Natural killer cell treated with Interleukin-12 subunit alpha and Interleukin-12 subunit beta and Interleukin-15 and Interleukin-18, amount 100 ng/mL, for 72 hours (primary cell): ENCODE data around the gene ITGA6. TPM values are rescaled to one million over a fixed set of nuclear protein-coding genes. Genes with fewer than 3 reads are reported as not detected.
"Not testable (repeated sequence)": the region's sequence is repeated elsewhere in the genome, so short reads cannot be mapped to it uniquely, and the experiment has no call there.

ENCODE experiments used
- ATAC-seq, 2 donors: fragments of 150-1000 bp; cut with Tn5 transposase in 1 of 2; sonication (Bioruptor Pico), chemical (Tn5 transposase) in 1 of 2; 2 replicates each; pipeline ENCODE4 v1.10.0; 2021
- DNase-seq: peaks from one replicate; pipeline ENCODE4 v3.0.0; 2022; ENCODE audit warnings: low spot score
- H3K27ac Mint-ChIP-seq, 2 donors: 1 replicate in 1 of 2; 2 replicates in 1 of 2; pipeline ENCODE4 v1.8.0; 2022; ENCODE audit warnings: mixed read lengths in 2 of 2, mild to moderate bottlenecking in 1 of 2, moderate library complexity in 1 of 2
- H3K27me3 Mint-ChIP-seq, 2 donors: 1 replicate in 1 of 2; 2 replicates in 1 of 2; pipeline ENCODE4 v1.8.0; 2022; ENCODE audit warnings: mixed read lengths in 2 of 2
- H3K36me3 Mint-ChIP-seq: one replicate; pipeline ENCODE4 v1.8.0; 2022; ENCODE audit warnings: mixed read lengths
- H3K4me1 Mint-ChIP-seq, 2 donors: 1 replicate in 1 of 2; 2 replicates in 1 of 2; pipeline ENCODE4 v1.8.0; 2022; ENCODE audit warnings: low read depth in 2 of 2, mixed read lengths in 2 of 2, mild to moderate bottlenecking in 1 of 2
- H3K4me3 Mint-ChIP-seq: one replicate; pipeline ENCODE4 v1.8.0; 2022; ENCODE audit warnings: mixed read lengths
- H3K9me3 Mint-ChIP-seq: 2 replicates; pipeline ENCODE4 v1.8.0; 2022; ENCODE audit warnings: mixed read lengths
- total RNA-seq, 2 donors: library from RNA; stranded (reverse); gene quantifications; one replicate each; pipeline ENCODE4 v1.2.3, GENCODE V29; 2022

The ITGA6 gene
- total RNA-seq, 2 donors from 2014 or later: 15.6 to 36.9 TPM

- peaks cover 7% of the 10 kb centered on the region for H3K9me3 Mint-ChIP-seq
- DNase-seq (no peak), ATAC-seq (peak in 1 of 2 donors; percentile 52)
- H3K27me3 Mint-ChIP-seq: no peaks in the 10 kb centered on the region
- H3K4me3 Mint-ChIP-seq: peak overlapping the region; percentile 4
- no peak overlapping the region for H3K27ac Mint-ChIP-seq
- H3K4me1 Mint-ChIP-seq: peaks cover 0 to 9% of the 10 kb centered on the region in 2 donors
- peaks cover 13% of the 10 kb centered on the region for H3K36me3 Mint-ChIP-seq
These were observed 86.7 kb downstream of the ITGA6 start for GRCh38 chr2:172513935-172514586.

GRCh38 chr2:172516299-172516698 is 88.9 kb downstream of the ITGA6 start:
- H3K36me3 Mint-ChIP-seq: peaks cover 21% of the 10 kb centered on the region
- DNase-seq: no peak
- no peak overlapping the region for H3K27ac Mint-ChIP-seq
- no peak overlapping the region for H3K4me3 Mint-ChIP-seq
- H3K27me3 Mint-ChIP-seq: no peaks in the 10 kb centered on the region
- H3K4me1 Mint-ChIP-seq: peaks cover 0 to 3% of the 10 kb centered on the region in 2 donors
- H3K9me3 Mint-ChIP-seq: peaks cover 12% of the 10 kb centered on the region
- ATAC-seq: no peak

GRCh38 chr2:172518995-172519394 is 91.6 kb downstream of the ITGA6 start:
- H3K9me3 Mint-ChIP-seq: peaks cover 5% of the 10 kb centered on the region
- peaks cover 0 to 3% of the 10 kb centered on the region in 2 donors for H3K4me1 Mint-ChIP-seq
- no peaks in the 10 kb centered on the region for H3K27me3 Mint-ChIP-seq
- H3K36me3 Mint-ChIP-seq: peaks cover 8% of the 10 kb centered on the region
- DNase-seq (no peak), ATAC-seq (no peak)
- no peak overlapping the region for H3K4me3 Mint-ChIP-seq
- no peak overlapping the region for H3K27ac Mint-ChIP-seq

GRCh38 chr2:172525601-172526000 is 98.2 kb downstream of the ITGA6 start:
- no peak for DNase-seq
- H3K27me3 Mint-ChIP-seq: no peaks in the 10 kb centered on the region
- no peaks in the 10 kb centered on the region for H3K4me1 Mint-ChIP-seq
- H3K4me3 Mint-ChIP-seq: no peak overlapping the region
- peaks cover 20% of the 10 kb centered on the region for H3K9me3 Mint-ChIP-seq
- peaks cover 34% of the 10 kb centered on the region for H3K36me3 Mint-ChIP-seq
- no peak overlapping the region for H3K27ac Mint-ChIP-seq
- ATAC-seq: no peak

DNA sequence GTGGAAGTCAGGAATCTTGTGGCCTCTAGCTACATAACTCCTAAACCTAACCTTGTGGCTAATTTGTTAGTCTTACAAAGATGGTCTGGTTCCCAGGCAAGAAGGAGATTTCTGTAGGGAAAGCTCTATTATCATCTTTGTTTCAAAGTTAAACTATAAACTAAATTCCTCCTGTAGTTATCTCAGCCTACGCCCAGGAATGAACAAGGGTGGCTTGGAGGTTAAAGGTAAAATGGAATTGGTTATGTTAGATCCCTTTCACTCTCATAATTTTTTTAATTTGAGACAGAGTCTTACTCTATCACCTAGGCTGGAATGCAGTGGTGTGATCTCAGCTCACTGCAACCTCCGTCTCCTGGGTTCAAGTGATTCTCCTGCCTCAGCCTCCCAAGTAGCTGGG is 103.9 kb downstream of the ITGA6 start:
- no peaks in the 10 kb centered on the region for H3K4me1 Mint-ChIP-seq

GRCh38 chr2:172532461-172532860 is 105.1 kb downstream of the ITGA6 start:
- H3K27ac Mint-ChIP-seq, H3K4me1 Mint-ChIP-seq, H3K27me3 Mint-ChIP-seq, H3K4me3 Mint-ChIP-seq, DNase-seq, ATAC-seq: not testable (repeated sequence)
- H3K9me3 Mint-ChIP-seq: peaks cover 16% of the 10 kb centered on the region
- H3K36me3 Mint-ChIP-seq: peaks cover 35% of the 10 kb centered on the region

More for the DNA sequence above, 103.9 kb downstream of the ITGA6 start:
- Mint-ChIP-seq H3K4me3 (no peak overlapping the region), H3K9me3 (peaks cover 16% of the 10 kb centered on the region), H3K36me3 (peaks cover 44% of the 10 kb centered on the region), H3K27ac (no peak overlapping the region), H3K27me3 (no peaks in the 10 kb centered on the region)
- DNase-seq (no peak), ATAC-seq (no peak)

DNA sequence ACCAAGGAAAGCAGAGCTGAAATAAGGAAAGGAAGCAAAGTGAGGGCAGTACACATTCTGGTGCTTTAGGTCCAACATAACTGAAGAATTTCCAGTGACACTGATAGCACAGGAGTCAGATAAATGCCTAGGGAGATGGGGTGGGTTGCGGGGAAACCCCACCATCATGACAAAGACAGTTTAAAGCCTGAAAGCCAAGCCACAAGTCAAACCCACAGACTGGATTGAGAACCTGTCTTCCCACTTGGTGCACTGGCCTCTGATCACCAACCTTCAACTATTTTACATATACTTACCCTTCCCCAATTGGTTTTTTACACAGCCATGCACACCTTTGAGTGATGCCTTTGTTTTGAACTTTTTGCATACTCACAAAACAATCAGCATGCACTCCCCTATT is 106.3 kb downstream of the ITGA6 start:
- Mint-ChIP-seq H3K27me3 (no peaks in the 10 kb centered on the region), H3K4me3 (no peak overlapping the region), H3K4me1 (no peaks in the 10 kb centered on the region), H3K27ac (no peak overlapping the region), H3K9me3 (peaks cover 12% of the 10 kb centered on the region), H3K36me3 (peaks cover 32% of the 10 kb centered on the region)
- ATAC-seq (no peak), DNase-seq (no peak)

- no peak overlapping the region for H3K4me3 Mint-ChIP-seq
- H3K36me3 Mint-ChIP-seq: peaks cover 27% of the 10 kb centered on the region
- no peak for ATAC-seq
- no peak overlapping the region for H3K27ac Mint-ChIP-seq
- DNase-seq: no peak
- H3K4me1 Mint-ChIP-seq: no peaks in the 10 kb centered on the region
- H3K27me3 Mint-ChIP-seq: no peaks in the 10 kb centered on the region
- H3K9me3 Mint-ChIP-seq: peaks cover 3% of the 10 kb centered on the region
These were observed 107.7 kb downstream of the ITGA6 start for GRCh38 chr2:172535119-172535518.

DNA sequence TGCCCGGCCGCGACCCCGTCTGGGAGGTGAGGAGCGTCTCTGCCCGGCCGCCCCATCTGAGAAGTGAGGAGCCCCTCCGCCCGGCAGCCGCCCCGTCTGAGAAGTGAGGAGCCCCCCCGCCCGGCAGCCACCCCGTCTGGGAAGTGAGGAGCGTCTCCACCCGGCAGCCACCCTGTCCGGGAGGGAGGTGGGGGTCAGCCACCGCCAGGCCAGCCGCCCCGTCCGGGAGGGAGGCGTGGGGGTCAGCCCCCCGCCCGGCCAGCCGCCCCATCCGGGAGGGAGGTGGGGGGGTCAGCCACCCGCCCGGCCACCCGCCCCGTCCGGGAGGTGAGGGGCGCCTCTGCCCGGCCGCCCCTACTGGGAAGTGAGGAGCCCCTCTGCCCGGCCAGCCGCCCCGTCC is 110.5 kb downstream of the ITGA6 start:
- not testable (repeated sequence) for H3K27ac Mint-ChIP-seq, H3K9me3 Mint-ChIP-seq, H3K4me3 Mint-ChIP-seq, ATAC-seq, H3K27me3 Mint-ChIP-seq, H3K4me1 Mint-ChIP-seq, DNase-seq
- peaks cover 20% of the 10 kb centered on the region for H3K36me3 Mint-ChIP-seq

GRCh38 chr2:172539767-172540166 is 112.4 kb downstream of the ITGA6 start:
- Mint-ChIP-seq H3K27ac (no peak overlapping the region), H3K9me3 (no peaks in the 10 kb centered on the region), H3K27me3 (peaks cover 0 to 3% of the 10 kb centered on the region in 2 donors), H3K4me1 (peaks cover 0 to 3% of the 10 kb centered on the region in 2 donors), H3K36me3 (peaks cover 11% of the 10 kb centered on the region), H3K4me3 (no peak overlapping the region)
- DNase-seq: no peak
- ATAC-seq: no peak

GRCh38 chr2:172540421-172540820 is 113.0 kb downstream of the ITGA6 start:
- Mint-ChIP-seq H3K4me3 (no peak overlapping the region), H3K27ac (no peak overlapping the region), H3K36me3 (peaks cover 6% of the 10 kb centered on the region), H3K9me3 (no peaks in the 10 kb centered on the region), H3K27me3 (peaks cover 0 to 3% of the 10 kb centered on the region in 2 donors), H3K4me1 (peaks cover 0 to 3% of the 10 kb centered on the region in 2 donors)
- ATAC-seq (no peak), DNase-seq (no peak)

DNA sequence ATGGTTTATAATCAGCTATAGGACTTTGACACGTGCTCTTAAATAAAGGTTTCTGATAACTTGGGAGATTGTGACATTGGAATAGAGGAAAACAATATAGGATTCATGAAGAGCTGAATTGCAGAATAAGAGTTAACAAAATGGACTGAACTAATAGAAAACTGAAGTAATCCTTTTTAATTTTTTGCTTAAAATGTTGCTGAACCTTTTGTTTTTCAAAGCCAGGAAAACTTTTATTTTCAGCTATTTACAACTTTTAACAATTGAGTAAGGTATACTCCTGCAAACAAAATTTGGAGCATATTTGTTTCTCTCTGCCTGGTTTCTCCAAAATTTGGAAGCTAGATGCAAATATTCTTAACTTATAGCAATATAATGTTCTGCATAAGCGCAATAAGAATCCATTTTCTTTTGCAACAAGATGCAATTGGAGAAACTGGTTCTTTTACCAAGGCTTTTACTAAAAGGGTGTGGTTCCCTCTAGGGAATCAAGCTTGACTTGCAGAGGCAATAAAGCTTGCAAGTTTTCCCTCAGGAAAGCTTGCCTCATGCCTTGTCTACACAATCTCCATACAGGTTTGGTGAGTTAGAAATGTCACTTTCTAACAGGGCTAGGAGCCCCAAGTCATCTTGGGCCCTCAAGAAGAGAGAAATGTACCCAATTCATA is 118.2 kb downstream of the ITGA6 start:
- ATAC-seq (no peak), DNase-seq (no peak)
- Mint-ChIP-seq H3K36me3 (no peaks in the 10 kb centered on the region), H3K27ac (no peak overlapping the region), H3K9me3 (no peaks in the 10 kb centered on the region), H3K4me1 (peaks cover 0 to 6% of the 10 kb centered on the region in 2 donors), H3K4me3 (no peak overlapping the region), H3K27me3 (peaks cover 0 to 3% of the 10 kb centered on the region in 2 donors)

GRCh38 chr2:172549131-172549530 is 121.7 kb downstream of the ITGA6 start:
- ATAC-seq: no peak
- no peak overlapping the region for H3K4me3 Mint-ChIP-seq
- DNase-seq: no peak
- H3K36me3 Mint-ChIP-seq: no peaks in the 10 kb centered on the region
- H3K27ac Mint-ChIP-seq: no peak overlapping the region
- no peaks in the 10 kb centered on the region for H3K9me3 Mint-ChIP-seq
- no peaks in the 10 kb centered on the region for H3K27me3 Mint-ChIP-seq
- peaks cover 0 to 13% of the 10 kb centered on the region in 2 donors for H3K4me1 Mint-ChIP-seq

DNA sequence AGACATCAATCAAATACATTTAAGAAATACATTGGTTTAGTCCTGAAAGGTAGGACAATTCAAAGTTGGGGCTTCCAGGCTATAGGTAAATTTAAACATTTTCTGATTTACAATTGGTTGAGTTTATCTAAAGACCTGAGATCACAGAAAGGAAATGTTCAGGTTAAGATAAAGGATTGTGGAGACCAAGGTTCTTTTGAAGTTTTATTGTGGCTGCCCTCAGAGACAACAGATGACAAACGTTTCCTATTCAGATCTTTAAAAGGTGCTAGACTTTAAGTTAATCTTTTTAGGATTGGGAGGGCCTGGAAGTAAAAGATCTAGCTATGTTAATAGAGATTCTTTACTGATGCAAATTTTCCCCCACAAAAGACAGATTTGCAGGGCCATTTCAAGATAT is 122.4 kb downstream of the ITGA6 start:
- peaks cover 3 to 16% of the 10 kb centered on the region in 2 donors for H3K4me1 Mint-ChIP-seq
- not testable (repeated sequence) for ATAC-seq, H3K36me3 Mint-ChIP-seq, DNase-seq, H3K9me3 Mint-ChIP-seq, H3K27me3 Mint-ChIP-seq, H3K27ac Mint-ChIP-seq, H3K4me3 Mint-ChIP-seq
